HS-5 (cell line): ENCODE measurements around the gene LNP1.
"Not testable (repeated sequence)": the region's sequence is repeated elsewhere in the genome, so short reads cannot be mapped to it uniquely, and the experiment has no call there.

ENCODE experiments used
- DNase-seq: peaks from one replicate; pipeline ENCODE4 v3.0.0-alpha.2; 2012; ENCODE audit warnings: low read depth

LNP1 gene

DNA sequence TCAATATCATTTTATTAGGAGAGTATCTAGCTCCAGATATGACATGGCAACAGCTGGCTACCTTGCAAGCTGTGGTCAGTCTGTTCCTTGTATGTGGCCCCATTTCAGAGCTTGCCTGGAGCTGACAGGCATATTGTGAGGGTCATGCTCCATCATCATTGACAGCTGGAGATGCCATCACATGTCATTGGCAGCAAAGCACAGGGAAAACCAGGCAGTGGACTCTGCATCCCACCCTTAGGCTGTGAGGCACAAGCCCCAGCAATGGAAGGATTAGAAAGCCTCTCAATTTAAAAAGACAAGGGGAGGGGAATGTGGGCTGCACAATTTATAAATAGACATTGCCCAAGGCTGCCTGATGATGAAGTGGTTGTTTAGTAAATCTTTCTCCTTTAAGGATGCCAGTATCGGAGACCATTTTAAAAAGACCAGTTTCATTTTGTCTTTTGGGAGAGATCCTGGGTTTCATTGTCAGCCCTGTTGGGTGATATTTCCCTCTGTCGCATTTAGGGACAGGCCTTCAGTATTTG is 27.9 kb downstream of the LNP1 start:
- no peak for DNase-seq

DNA sequence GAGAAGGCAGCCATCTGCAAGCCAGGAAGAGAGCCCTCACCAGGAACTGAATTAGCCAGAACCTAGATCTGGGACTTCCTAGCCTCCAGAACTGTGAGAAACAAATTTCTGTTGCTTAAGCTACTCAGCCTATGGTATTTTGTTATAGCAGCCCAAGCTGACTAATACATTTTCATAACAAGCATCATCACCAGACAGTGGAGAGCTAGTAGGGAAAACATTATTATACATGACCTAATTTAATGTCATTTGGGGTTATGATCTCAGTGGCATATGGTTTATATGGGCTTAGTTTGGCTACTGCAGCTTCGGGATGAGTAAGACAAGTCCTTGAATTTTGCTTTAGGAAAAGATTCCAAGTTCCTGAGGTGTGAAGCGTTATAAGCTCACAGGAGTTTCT is 35.6 kb downstream of the LNP1 start:
- DNase-seq = no peak

DNA sequence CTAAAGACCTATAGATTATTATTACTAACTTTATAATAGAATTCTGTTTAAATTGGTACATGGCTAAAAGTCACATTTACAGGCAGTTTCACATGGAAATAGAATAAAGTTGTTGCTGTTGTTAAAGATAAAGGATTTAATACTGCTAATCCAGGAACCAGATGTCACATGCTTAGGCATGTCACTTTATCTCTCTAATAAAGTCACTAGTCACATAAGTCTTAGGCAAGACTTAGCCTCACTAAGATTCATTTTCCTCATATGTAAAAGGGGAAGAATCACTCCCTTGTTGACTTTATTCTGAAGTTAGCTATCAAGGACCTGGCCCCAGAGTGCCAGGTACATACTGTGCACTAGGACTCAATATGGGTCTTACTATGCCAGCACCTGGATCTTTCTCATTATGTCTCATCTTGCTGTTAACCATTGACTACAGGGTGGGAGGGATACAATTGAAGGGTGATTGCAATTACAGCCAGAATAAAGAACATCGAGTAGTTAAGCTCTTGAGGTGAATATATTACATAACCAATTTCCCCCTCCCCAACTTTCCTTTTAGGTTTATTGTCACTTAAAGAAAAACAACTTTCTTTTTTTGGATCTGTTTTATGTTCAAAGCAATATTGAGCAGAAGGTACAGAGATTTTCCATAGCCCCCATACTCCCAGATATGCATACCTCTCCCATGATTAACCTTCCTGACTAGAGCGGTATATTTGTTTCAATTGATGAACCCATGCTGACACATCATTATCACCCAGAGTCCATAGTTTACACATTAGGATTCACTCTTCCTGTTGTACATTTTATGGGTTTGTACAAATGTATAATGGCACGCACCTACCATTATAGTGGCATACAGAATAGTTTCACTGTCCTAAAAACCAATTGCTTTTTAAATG is 36.6 kb downstream of the LNP1 start:
- DNase-seq = no peak

DNA sequence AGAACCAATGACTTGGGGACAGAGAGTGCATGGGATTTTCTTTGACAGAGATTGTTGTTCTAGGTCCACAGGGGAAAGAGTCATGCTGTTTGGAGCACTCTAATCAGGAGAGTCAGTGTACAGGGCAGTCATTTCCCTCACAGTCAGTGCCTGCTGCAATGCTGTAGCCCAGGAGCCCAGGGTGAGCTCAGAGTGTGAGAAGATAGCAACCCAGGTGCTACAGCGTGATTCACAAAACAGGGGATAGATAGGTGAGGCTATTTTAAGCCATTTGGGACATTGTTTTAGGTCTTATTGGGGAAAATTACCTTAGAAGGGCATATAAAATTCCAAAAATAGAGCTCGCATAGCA is 37.3 kb downstream of the LNP1 start:
- no peak for DNase-seq

DNA sequence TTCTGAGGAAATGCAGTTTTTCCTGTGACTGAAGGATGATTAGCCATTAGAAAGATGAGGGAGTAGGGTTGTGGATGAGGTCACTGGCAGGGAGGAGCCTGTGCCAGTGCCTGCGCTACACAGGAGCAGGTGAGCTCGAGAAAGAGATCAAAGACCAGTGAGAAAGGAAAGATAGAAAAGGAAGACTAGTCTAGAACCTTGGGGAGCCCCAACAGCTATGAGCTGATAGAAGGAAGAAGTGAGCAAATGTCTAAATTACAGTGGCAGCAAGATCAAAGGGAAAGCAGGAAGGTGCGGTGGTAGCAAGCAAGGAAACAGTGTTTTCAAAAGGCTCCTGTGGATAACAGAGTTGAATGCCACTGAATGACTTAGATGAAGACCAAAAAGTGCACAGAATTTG is 39.6 kb downstream of the LNP1 start:
- DNase-seq = no peak

DNA sequence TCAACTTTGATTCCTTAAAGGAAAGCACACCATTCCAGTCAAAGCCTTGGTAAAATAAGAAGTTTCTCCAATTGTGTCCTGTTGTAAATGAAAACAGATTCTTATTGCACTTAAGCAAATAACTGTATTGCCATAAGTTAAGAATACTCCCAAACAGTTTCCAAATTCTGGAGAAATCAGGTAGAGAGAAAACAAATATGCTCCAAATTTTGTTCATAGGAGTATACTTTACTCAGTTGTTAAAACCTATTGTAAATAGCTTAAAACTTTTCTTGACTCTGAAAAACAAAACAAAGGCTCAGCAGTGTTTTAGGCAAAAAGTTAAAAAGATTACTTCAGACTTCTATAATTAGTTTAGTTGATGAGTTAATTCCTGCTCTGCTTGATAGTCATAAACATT is 42.4 kb downstream of the LNP1 start:
- DNase-seq = no peak

DNA sequence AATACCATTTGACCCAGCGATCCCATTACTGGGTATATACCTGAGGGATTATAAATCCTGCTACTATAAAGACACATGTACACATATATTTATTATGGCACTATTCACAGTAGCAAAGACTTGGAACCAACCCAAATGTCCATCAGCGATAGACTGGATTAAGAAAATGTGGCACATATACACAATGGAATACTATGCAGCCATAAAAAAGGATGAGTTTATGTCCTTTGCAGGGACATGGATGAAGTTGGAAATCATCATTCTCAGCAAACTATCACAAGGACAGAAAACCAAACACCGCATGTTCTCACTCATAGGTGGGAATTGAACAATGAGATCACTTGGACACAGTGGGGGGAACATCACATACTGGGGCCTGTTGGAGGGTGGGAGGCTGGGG is 45.7 kb downstream of the LNP1 start:
- DNase-seq = not testable (repeated sequence)

DNA sequence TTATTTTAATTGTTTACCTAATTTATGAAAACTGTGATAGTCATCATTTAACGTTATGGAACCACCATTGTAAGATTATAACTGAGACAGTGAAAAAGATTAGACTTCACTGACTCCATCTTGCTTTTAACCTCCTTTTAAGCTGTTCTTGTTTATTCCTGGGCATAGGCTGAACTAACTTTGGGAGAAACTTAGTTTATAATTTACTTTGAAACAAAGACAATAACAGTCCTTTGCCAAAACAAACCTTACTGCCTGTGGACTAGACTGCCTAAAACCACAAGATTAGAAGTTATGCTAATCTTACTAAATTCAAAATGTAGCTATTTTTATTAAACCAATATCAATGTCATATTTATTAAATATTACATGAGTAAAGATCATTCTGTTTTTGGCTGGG is 46.7 kb downstream of the LNP1 start:
- DNase-seq = no peak

DNA sequence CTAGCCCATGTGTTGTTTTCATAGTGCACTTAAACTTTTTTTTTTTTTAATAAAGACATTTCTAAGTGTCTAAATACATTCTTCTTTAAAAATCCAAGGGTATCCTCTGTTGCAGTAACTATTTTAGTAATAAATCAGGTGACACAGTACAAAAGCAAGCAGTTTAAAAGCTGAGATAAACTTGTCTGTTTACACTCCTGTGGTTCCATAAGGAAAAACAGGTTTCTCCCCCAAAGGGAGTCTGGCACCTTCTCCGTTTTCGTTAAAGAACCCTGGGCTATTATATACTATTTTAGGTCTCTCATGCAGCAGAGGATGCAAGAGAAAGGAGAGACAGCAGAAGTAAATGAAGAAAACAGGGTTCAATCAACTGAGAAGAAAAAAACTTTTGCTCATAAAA is 47.9 kb downstream of the LNP1 start:
- DNase-seq = no peak

DNA sequence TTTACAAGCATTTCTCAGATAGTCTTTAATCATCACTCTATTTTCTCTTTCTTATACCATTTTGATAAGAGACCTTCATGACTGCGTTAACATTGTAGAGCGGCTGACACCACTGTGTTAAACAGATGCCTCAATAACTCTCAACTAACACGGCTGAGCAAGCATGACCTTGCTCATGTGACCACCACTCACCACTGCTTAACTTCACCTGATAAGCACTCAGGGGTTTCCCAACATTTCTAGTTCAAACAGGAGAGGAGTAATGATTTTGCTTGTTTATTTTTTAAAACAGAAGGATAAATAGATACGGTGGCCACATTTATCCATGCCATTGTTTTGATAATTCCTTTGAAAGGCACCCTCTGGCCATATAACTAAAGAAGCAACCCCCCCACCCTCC is 53.3 kb downstream of the LNP1 start:
- DNase-seq = no peak

DNA sequence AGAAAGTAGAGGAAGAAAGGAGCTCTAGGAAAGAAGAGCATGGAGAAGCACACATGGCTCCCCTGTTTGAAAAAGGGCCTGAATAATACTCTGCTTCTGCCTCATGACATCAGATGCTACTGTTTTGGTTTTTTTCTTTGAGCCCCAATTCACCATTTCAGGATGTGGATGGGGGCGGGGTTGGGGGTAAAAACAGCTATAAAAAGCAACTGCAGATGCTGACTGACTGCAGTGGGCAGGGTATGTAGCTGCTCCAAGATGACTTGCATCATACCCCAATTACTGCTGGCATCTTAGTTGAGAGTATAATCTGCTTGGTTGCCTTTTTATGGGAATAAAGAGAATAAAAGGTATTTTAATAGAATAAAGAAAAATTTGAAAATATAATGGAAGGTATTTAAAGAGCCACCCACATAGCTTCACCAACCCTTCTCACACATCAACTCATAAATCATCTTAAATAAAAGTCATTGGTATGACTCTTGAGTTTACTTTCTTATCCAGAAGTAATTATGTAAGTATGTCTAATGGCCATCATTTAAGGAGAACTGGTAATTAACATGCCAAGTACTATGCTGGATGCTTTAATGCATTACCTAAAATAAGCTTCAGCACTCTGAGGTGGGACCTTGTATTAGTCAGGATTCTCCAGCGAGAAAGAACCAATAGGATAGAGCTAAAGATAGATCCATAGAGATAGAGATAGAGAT is 54.7 kb downstream of the LNP1 start:
- no peak for DNase-seq

DNA sequence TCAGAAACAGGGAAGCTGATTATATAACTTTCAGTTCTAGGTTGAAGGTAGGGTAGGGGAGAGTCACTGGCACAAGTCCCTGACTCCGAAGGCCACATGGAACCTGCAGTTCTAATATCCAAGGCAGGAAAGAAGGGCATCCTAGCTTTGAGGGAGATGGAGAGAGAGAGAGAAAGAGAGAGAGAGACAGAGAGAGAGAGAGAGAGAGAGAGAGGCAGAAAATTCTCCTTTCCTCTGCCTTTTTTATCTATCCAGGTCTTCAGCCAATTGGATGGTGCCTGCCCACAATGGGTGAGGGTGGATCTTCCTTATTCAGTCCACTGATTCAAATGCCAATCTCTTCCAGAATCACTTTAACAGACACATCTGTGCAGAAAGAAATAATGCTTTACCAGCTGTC is 55.4 kb downstream of the LNP1 start:
- no peak for DNase-seq

DNA sequence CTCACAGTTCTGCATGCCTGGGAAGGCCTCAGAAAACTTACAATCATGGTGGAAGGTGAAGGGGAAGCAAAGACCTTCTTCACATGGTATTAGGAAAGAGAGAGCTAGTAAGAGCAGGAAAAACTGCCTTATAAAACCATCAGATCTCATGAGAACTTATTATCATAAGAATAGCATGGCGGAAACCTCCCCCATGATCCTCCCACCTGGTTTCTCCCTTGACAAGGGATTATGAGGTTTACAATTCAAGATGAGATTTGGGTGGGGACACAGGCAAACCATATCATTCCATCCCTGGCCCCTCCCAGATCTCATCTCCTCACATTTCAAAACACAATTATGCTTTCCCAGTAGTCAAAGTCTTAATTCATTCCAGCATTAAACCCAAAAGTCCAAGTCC is 56.5 kb downstream of the LNP1 start:
- no peak for DNase-seq

DNA sequence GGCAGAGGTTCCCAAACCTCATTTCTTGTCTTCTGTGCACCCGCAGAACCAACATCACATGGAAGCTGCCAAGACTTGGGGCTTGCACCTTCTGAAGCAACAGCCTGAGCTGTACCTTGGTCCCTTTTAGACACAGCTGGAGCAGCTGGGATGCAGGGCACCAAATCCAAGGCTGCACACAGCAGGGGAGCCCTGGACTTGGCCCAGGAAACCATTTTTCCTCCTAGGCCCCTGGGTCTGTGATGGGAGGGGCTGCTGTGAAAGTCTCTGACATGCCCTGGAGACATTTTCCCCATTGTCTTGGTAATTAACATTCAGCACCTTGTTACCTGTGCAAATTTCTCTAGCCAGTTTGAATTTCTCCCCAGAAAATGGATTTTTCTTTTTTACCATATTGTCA is 57.5 kb downstream of the LNP1 start:
- DNase-seq = no peak

DNA sequence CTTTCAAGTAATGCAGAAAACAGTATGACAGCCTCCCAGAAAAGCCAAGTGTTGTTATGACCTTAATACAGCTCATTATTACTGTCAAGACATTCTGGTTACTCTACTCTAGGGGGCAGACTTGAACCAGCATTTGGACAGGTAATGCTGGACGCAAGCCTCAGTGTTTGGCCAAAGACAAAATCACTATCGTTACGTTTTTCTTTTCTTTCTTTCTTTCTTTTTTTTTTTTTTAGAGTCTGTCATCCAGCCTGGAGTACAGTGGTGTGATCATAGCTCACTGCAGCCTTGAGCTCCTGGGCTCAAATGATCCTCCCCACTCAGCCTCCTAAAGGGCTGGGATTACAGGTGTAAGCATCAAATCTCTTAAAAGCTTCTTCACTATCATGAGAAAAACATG is 61.7 kb downstream of the LNP1 start:
- DNase-seq = peak; percentile 35

DNA sequence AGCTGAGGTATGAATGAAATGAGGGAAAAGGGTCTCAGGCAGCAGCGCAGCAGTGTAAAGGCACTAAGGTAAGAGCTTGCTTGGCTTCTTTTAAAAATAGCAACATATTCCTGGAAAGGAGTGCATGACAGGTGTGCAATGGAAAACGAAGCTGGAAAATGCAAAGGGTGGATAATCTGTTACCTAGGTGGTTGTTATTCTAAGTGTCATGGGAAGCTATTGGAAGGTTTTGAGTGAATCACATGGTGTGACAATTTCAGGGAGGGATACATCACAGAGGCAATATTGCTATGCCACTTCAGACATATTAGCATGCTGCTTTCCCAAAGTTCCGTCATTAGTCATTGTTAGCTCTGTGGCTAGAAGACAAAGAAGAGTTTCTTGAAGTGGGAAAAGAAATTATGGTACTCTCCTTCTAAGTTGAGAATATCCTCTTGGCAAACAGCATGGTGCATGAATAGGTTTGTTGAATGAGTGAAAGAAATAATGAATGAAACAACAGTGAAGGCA is 62.4 kb downstream of the LNP1 start:
- DNase-seq = no peak

DNA sequence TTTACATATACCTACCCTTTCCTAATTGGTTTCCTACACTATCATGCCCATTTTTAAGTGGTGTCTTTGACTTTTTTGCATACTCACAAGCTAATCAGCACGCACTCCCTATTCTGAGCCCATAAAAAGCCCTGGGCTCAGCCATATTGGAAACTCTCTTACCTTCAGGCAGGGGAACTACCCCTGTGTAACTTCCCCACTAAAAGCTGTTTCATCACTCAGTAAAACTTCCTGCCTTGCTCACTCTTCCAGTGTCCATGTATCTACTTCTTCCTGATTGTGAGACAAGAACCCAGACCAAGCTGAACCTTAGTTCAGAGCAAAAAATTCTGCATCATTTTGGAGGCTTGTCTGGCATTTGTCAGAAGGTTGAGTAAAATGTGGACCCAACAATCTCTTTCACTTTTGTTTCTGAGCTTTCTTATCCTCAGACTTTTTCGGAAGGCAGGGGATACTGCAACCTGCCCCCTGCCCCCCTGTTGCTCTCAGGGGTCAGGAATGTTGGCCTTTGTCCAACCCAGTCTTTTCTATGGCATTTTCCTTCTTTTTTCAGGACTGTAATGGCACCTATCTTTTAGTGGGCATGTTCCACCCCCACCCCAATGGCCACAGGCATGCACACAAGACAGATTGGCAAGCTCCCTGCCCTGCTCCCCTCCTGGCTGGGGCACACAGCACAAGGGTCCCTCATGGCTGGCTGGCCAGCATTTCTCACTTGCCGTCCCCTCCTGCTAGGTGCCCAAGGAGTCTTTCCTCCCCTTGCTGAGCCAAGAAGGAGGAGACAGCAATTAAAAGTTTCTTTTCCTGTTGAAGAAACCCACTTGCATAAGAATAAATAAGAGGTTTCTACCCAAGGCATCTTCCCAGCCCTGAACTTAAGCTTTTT is 64.8 kb downstream of the LNP1 start:
- DNase-seq = no peak

DNA sequence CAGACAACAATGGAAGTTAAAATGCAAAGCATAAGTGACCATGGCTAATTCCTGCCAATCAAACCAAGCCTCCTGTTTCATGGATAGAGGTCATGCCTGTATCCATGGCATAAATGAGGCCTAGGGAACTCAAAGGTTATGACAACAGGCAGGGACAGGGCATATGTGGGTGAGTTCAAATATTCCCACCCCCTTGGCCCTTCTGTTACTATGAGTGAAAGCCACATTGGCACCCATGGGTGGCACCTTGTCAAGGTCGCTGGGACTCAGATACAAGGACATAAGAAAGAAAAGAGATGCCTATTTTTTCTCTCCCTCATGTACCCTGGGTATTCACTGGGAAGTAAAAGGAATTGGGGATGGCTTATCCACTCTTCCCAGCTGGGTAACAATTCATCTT is 65.8 kb downstream of the LNP1 start:
- no peak for DNase-seq

DNA sequence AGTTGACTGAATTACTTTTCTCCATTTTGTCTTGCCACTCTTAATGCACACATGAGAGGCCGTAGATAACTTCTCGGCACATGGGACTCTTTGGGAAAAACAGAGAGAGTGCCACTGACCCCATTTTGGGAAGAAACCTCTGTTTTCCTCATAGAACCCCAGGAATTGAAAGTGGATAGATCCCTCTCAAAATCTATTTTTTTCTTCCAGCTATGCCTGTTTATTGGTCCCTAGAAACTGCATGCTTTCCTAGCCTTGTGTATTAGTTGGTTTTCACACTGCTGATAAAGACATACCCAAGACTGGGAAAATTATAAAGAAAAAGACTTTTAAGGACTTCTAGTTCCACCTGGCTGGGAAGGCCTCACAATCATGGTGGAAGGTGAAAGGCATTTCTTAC is 67.3 kb downstream of the LNP1 start:
- DNase-seq = no peak

DNA sequence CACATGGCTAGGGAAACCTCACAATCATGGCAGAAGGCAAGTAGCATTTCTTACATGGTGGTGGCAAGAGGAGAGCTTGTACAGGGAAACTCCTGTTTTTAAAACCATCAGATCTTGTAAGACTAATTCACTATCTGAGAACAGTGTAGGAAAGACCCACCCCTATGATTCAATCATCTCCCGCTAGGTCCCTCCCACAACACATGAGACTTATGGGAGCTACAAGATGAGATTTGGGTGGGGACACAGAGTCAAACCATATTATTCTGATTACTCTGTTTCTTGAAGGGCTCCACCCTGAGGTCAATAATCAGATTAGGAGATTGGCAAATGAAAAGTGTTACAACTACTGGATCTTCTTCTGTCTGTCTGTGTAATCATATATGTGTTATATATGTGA is 69.6 kb downstream of the LNP1 start:
- DNase-seq = no peak

DNA sequence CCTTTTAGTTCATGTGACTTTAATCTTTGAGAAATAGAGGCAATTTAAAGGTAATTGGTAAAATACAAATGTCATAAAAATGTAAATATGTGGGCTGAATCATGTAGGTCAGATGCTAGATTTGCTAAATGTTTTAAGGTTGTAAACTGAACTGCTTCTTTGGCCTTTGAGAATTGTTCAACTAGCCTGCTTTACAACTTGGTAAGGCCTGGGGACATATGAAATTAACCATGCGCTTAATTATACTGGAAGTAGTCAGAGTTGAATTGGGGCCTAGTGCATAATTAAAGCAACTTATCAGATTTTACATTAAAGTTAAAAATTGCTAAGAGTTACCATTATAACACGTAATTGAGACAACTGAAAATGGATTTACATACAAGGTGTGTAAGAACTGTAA is 70.1 kb downstream of the LNP1 start:
- no peak for DNase-seq

DNA sequence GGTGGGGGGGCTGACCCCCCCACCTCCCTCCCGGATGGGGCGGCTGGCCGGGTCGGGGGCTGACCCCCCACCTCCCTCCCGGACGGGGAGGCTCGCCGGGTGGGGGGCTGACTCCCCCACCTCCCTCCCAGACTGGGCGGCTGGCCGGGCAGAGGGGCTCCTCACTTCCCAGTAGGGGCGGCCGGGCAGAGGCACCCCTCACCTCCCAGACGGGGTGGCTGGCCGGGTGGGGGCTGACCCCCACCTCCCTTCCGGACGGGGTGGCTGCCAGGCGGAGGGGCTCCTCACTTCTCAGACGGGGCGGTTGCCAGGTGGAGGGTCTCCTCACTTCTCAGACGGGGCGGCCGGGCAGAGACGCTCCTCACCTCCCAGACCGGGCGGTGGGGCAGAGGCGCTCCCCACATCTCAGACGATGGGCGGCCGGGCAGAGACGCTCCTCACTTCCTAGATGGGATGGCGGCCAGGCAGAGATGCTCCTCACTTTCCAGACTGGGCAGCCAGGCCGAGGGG is 76.6 kb downstream of the LNP1 start:
- DNase-seq = not testable (repeated sequence)
